ENCODE results near the gene EYA4.

DNA sequence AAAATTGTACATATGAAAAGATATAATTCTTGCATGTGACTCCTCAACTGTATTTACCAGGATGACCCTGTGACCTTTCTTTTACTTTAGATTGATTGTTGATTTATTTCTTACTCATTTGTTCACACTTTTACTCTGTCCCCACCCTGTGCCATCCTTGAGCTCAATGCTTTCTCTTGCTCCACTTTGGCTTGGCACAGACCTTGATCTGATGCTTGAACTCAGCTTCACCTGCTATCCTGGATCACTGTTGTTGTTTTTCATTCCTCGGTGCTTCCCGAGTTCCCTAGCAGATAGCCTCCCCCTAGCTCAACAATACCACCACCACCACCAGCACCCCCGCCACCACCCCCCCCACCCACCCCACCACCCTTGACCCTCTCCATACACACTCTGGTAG lies 102.1 kb downstream of the EYA4 start:
- TF ChIP-seq EZH2 (IDR thresholded peaks at IDR 0.05), result no peak
- no peak for TF ChIP-seq POLR2AphosphoS5 (IDR thresholded peaks at IDR 0.05; ENCODE audit: borderline replicate concordance, low read depth, low read length)
- TF ChIP-seq FOXP2 (optimal IDR thresholded peaks at IDR 0.05; ENCODE audit: control extremely low read depth, extremely low read length, insufficient read depth), result no peak

All from SK-N-MC (cell line).